Gastroesophageal sphincter (tissue), 3 donors: ENCODE results near the gene STK32A.

Source experiments
- CTCF ChIP-seq, 4 experiments: fragments of 200-600 bp in 2 of 4; fragments of 450-650 bp in 2 of 4; sonication (generic) in 1 of 4; IDR thresholded peaks; one replicate each; pipeline ENCODE4 v1.5.1; 2017 to 2019; ENCODE audit warnings: antibody characterized with exemption in 4 of 4, mild to moderate bottlenecking in 2 of 4, moderate library complexity in 2 of 4
- EP300 ChIP-seq: sonication (generic); formaldehyde crosslinking; IDR thresholded peaks from one replicate; pipeline ENCODE4 v1.6.1; 2017; ENCODE audit warnings: antibody characterized with exemption, mild to moderate bottlenecking
- POLR2A ChIP-seq, 2 donors: fragments of 450-650 bp; IDR thresholded peaks; one replicate each; pipeline ENCODE4 v1.6.1; 2017; ENCODE audit warnings: antibody characterized with exemption in 2 of 2, mild to moderate bottlenecking in 2 of 2, moderate library complexity in 1 of 2

DNA sequence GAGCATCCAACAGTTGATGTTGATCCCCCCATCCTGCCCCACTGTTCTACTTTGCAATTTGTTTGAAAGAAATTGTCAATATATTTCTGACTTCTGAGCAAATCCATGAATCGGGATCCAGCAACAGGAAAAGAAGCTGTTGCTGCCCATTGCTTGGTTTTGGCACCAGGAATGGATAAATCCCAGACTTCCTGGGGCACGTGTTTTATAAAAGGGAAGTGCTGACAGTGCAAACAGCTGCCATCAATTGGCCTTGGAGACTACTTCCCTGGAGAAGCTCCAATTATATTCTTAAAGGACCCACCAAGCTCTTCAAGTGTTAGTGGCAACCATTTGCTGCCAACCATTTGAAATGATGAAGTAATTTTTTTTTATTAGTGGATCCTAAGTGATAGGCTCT is 13.7 kb downstream of the STK32A start:
- TF ChIP-seq CTCF (IDR thresholded peaks at IDR 0.05), result no peak
- TF ChIP-seq EP300, result no peak
- no peak for TF ChIP-seq POLR2A (IDR thresholded peaks at IDR 0.05)
